HepG2 (cell line): Measurements from ENCODE around the gene TOR2A. TPM values are rescaled to one million over a fixed set of nuclear protein-coding genes. Genes with fewer than 3 reads are reported as not detected.

Experiments used
- ATAC-seq: fragments of 200-7000 bp; cut with Tn5 transposase; 3 replicates; pipeline ENCODE4 v1.9.1; 2020; ENCODE audit warnings: mild to moderate bottlenecking, moderate library complexity
- BruUV-seq: library from RNA; stranded (reverse); fragments of 400-500 nt; replicated peaks from 2 replicates; lab custom pipeline; 2021; lab: Mats Ljungman, UMichigan
- CTCF ChIA-PET: fragments of 300-600 bp; formaldehyde crosslinking; extraction: SDS; loops from one replicate; lab custom pipeline; 2021; ENCODE audit warnings: low total read pairs, inconsistent platforms, low intra/inter-chr PET ratio; lab: Yijun Ruan, JAX
- POLR2A ChIA-PET: fragments of 350-600 bp; sonication (Branson Sonifier 250); formaldehyde crosslinking; loops from one replicate; lab custom pipeline; 2020; ENCODE audit warnings: antibody characterized with exemption, inconsistent platforms; lab: Yijun Ruan, JAX
- DNase-seq: peaks from one replicate; pipeline ENCODE4 v3.0.0-alpha.2; 2015; ENCODE audit warnings: low spot score
- FAIRE-seq: peaks from 3 replicates; lab custom pipeline; 2011; peaks lifted over from hg19 to GRCh38; lab: Jason Lieb, UNC
- H2AFZ ChIP-seq: one replicate; pipeline ENCODE4 v1.6.1; 2011; ENCODE audit warnings: low read length, inconsistent platforms
- H3K27ac ChIP-seq: fragments of 300-600 bp; 3 replicates; pipeline ENCODE4 v1.8.0; 2011; ENCODE audit warnings: mixed run types, mild to moderate bottlenecking, mixed read lengths, low read length, inconsistent platforms; ENCODE audit not compliant: insufficient read depth; ENCODE audit errors: extremely low read length
- H3K27me3 ChIP-seq, 2 experiments: fragments of 200-600 bp in 1 of 2; 2 replicates in 1 of 2; 3 replicates in 1 of 2; pipeline versions ENCODE4 v1.6.0 to v1.8.0; 2011; ENCODE audit warnings: low read length in 2 of 2, mild to moderate bottlenecking in 2 of 2, moderate library complexity in 2 of 2, inconsistent platforms in 1 of 2; ENCODE audit not compliant: insufficient read depth in 2 of 2, control insufficient read depth in 1 of 2
- H3K36me3 ChIP-seq, 2 experiments: fragments of 200-600 bp in 1 of 2; replicated peaks in 1 of 2; 2 replicates in 1 of 2; 3 replicates in 1 of 2; pipeline versions ENCODE4 v1.5.1 to v1.8.0; 2011; ENCODE audit warnings: low read length in 2 of 2, inconsistent platforms in 1 of 2; ENCODE audit not compliant: insufficient read depth in 2 of 2, control insufficient read depth in 1 of 2
- H3K4me1 ChIP-seq: 2 replicates; pipeline ENCODE4 v1.5.1; 2012; ENCODE audit warnings: low read length, inconsistent platforms; ENCODE audit not compliant: insufficient read depth
- H3K4me2 ChIP-seq: 2 replicates; pipeline ENCODE4 v1.6.0; 2011; ENCODE audit warnings: low read depth, low read length, inconsistent platforms
- H3K4me3 ChIP-seq, 3 experiments: fragments of 200-600 bp in 1 of 3; sonication (generic), shearing (Covaris generic) in 1 of 3; replicated peaks in 1 of 3; 2 replicates each; pipeline ENCODE4 v1.5.1; 2011 to 2016; ENCODE audit warnings: low read length in 3 of 3, inconsistent platforms in 2 of 3, low read depth in 2 of 3, mild to moderate bottlenecking in 2 of 3, control low read depth in 1 of 3, mixed read lengths in 1 of 3; ENCODE audit not compliant: insufficient read depth in 1 of 3
- H3K79me2 ChIP-seq: one replicate; pipeline ENCODE4 v1.6.1; 2011; ENCODE audit warnings: low read length, inconsistent platforms; ENCODE audit not compliant: insufficient read depth
- H3K9ac ChIP-seq: 2 replicates; pipeline ENCODE4 v1.6.0; 2011; ENCODE audit warnings: mild to moderate bottlenecking, low read depth, low read length, inconsistent platforms; ENCODE audit not compliant: insufficient read depth
- H3K9me3 ChIP-seq: 2 replicates; pipeline ENCODE4 v1.5.1; 2012; ENCODE audit warnings: mild to moderate bottlenecking, low read length
- H4K20me1 ChIP-seq: 2 replicates; pipeline ENCODE4 v1.6.0; 2011; ENCODE audit warnings: inconsistent platforms, mild to moderate bottlenecking, low read length, moderate library complexity; ENCODE audit not compliant: insufficient read depth
- EEA1 ChIP-seq: sonication (generic); formaldehyde crosslinking; IDR thresholded peaks from 2 replicates; pipeline ENCODE4 v1.5.1; 2020; ENCODE audit warnings: mild to moderate bottlenecking, missing genetic modification reagents, borderline replicate concordance
- EP300 ChIP-seq, 3 experiments: sonication (generic) in 1 of 3; formaldehyde crosslinking in 1 of 3; IDR thresholded peaks; 2 replicates each; pipeline versions ENCODE4 v1.5.1 to v1.6.1; 2011 to 2020; ENCODE audit warnings: low read depth in 2 of 3, low read length in 2 of 3, borderline replicate concordance in 1 of 3, improper control_type of control experiment in 1 of 3, mild to moderate bottlenecking in 1 of 3, missing genetic modification reagents in 1 of 3, moderate library complexity in 1 of 3
- FOXK1 ChIP-seq: sonication (generic); formaldehyde crosslinking; IDR thresholded peaks from 2 replicates; pipeline ENCODE4 v1.4.0; 2020; ENCODE audit warnings: low read depth, missing genetic modification reagents, borderline replicate concordance
- GTF2F1 ChIP-seq: fragments of 150-350 bp; IDR thresholded peaks from 2 replicates; pipeline ENCODE4 v1.6.1; 2014; ENCODE audit warnings: low read length
- JARID2 ChIP-seq: sonication (generic); formaldehyde crosslinking; IDR thresholded peaks from 2 replicates; pipeline ENCODE4 v1.8.1; 2023; ENCODE audit warnings: missing genetic modification reagents, inconsistent platforms; ENCODE audit not compliant: insufficient replicate concordance
- KAT7 ChIP-seq: IDR thresholded peaks from 2 replicates; pipeline ENCODE4 v1.6.1; 2018; ENCODE audit warnings: borderline replicate concordance, missing compliant biosample characterization
- MTA3 ChIP-seq: sonication (generic); formaldehyde crosslinking; IDR thresholded peaks from 2 replicates; pipeline ENCODE4 v1.4.0; 2020; ENCODE audit warnings: missing genetic modification reagents
- PITX1 ChIP-seq: sonication (generic); formaldehyde crosslinking; IDR thresholded peaks from 2 replicates; pipeline ENCODE4 v1.5.1; 2020; ENCODE audit warnings: mild to moderate bottlenecking, missing genetic modification reagents
- SALL2 ChIP-seq: sonication (generic); formaldehyde crosslinking; IDR thresholded peaks from 2 replicates; pipeline ENCODE4 v1.8.1; 2023; ENCODE audit warnings: mild to moderate bottlenecking, missing genetic modification reagents, inconsistent platforms
- SAP130 ChIP-seq: IDR thresholded peaks from 2 replicates; pipeline ENCODE4 v1.6.1; 2016; ENCODE audit warnings: low read depth
- SRY ChIP-seq: sonication (generic); formaldehyde crosslinking; IDR thresholded peaks from 2 replicates; pipeline ENCODE4 v1.8.0; 2022; ENCODE audit warnings: mild to moderate bottlenecking, missing genetic modification reagents
- ZNF333 ChIP-seq: sonication (generic); formaldehyde crosslinking; IDR thresholded peaks from 2 replicates; pipeline ENCODE4 v1.4.0; 2020; ENCODE audit warnings: mild to moderate bottlenecking, missing genetic modification reagents, borderline replicate concordance
- WGBS: methylation state at CpG from one replicate; pipeline ENCODE4 v1.1.6; 2017; ENCODE audit warnings: low lambda C conversion rate; 5-methylcytosine and 5-hydroxymethylcytosine counted together
- in situ Hi-C: cut with HindIII; loops from 2 replicates; pipeline ENCODE4 v1.10.0; 2017; ENCODE audit warnings: low pct_unique_long_range_greater_than_20kb; ENCODE audit not compliant: extremely low pct_ligation_motif_present
- intact Hi-C: fragments of 100-400 bp; cut with micrococcal nuclease; formaldehyde crosslinking; loops from one replicate; pipeline ENCODE4 v1.10.0; 2022; ENCODE audit not compliant: unreplicated experiment
- polyA plus RNA-seq, 8 experiments: library from polyadenylated mRNA; depleted of rRNA in 3 of 8; stranded (reverse) in 7 of 8; unstranded in 1 of 8; fragments of >200 nt; fragmentation: Illumina TruSeq in 4 of 8; extraction: Trizol in 4 of 8; gene quantifications; 2 replicates each; pipeline versions ENCODE4 v1.2.1 to v1.2.3, GENCODE V29; 2011 to 2016; ENCODE audit warnings: low read depth in 4 of 8, missing spikeins in 1 of 8, mixed read lengths in 1 of 8; ENCODE audit not compliant: insufficient read depth in 1 of 8
- total RNA-seq, 5 experiments: library from RNA; depleted of rRNA; stranded (reverse); fragments of >200 nt; fragmentation: Illumina TruSeq; extraction: Trizol; gene quantifications; 2 replicates each; pipeline ENCODE4 v1.2.3, GENCODE V29; 2016; ENCODE audit warnings: low read depth in 1 of 5
- TF ChIP-seq, protein P1 (sequence below): sonication (generic); formaldehyde crosslinking; IDR thresholded peaks from 2 replicates; pipeline ENCODE4 v1.4.0; 2020; ENCODE audit warnings: missing genetic modification reagents
- TF ChIP-seq, protein P2 (sequence below): sonication (generic); formaldehyde crosslinking; IDR thresholded peaks from 2 replicates; pipeline ENCODE4 v1.4.0; 2020; ENCODE audit warnings: missing genetic modification reagents, borderline replicate concordance
- TF ChIP-seq, protein P3 (sequence below): sonication (generic); formaldehyde crosslinking; conservative IDR thresholded peaks from 2 replicates; pipeline ENCODE4 v1.8.1; 2023; ENCODE audit warnings: missing genetic modification reagents
- TF ChIP-seq, protein P4 (sequence below): IDR thresholded peaks from 2 replicates; pipeline ENCODE4 v1.6.1; 2016
- TF ChIP-seq, protein P5 (sequence below): sonication (generic); formaldehyde crosslinking; IDR thresholded peaks from 2 replicates; pipeline ENCODE4 v1.5.1; 2020; ENCODE audit warnings: missing genetic modification reagents, mild to moderate bottlenecking, borderline replicate concordance

Gene TOR2A
- total and polyA plus RNA-seq, 2 of the 13 experiments (the other 11 are each of a cell fraction or from before 2014, with no cell fraction given): 3.5 to 7.2 TPM

DNA sequence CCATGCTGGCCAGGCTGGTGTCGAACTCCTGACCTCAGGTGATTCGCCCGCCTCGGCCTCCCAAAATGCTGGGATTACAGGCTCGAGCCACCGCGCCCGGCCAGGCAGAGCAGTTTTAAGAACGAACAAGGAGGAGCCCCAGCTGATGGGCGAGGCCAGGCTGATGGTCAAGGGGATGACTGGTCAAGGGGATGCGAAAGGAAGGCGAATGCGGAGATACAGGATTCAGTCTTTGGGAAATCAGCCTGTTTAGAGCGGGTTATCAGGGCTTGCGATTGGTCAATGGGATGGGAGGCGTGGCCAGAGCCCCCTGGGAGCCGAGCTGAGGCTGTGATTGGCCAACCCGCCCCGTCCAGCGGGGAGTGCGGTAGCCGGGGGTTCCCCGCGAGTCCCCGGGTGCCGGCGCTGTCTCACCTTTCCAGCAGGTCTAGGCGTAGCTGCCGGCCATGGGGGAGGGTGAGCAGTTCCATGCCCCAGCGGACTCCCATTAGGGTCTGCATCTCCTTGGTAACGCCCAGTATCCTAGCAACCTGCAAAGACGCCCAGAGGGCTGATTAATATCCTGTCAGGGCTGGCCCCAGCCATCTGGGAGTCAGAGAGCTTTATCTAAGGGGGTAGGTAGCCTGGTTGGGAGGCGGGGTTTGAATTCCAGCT lies 7.5 kb upstream of the TOR2A start:
- Histone ChIP-seq H3K4me1 (peaks cover 22% of the 10 kb centered on the region), H3K9ac (no peak overlapping the region), H3K79me2 (no peaks in the 10 kb centered on the region), H3K27me3 (peaks cover 5 to 55% of the 10 kb centered on the region in 2 experiments; a peak in 4 of 5 replicates), H3K9me3 (no peaks in the 10 kb centered on the region), H3K27ac (no peak overlapping the region), H4K20me1 (no peaks in the 10 kb centered on the region), H3K4me2 (no peak overlapping the region), H3K4me3 (no peak overlapping the region), H2AFZ (no peak overlapping the region), H3K36me3 (no peaks in the 10 kb centered on the region)
- intact Hi-C loops: no loop called here
- ATAC-seq (peak; percentile 9; the same call in 1 of the 3 replicates), FAIRE-seq (no peak), DNase-seq (no peak)
- 41% methylated on average over 30 of the region's 33 CpGs for WGBS
- ChIA-PET CTCF (no interaction called here), POLR2A (no interaction called here)
- in situ Hi-C loops: no loop called here
- BruUV-seq: no TSS peak
- TF ChIP-seq EEA1 (CRISPR knock-in tag) (no peak), JARID2 (no peak), SALL2 (no peak), GTF2F1 (no peak), ZNF333 (CRISPR knock-in tag) (no peak), SAP130 (no peak), KAT7 (CRISPR knock-in tag) (no peak), MTA3 (no peak), FOXK1 (CRISPR knock-in tag) (no peak), PITX1 (CRISPR knock-in tag) (no peak), SRY (CRISPR knock-in tag) (no peak), EP300 (IDR thresholded peaks at IDR 0.05; ENCODE audit: low read depth in 2 of 2, low read length in 2 of 2) (no peak), EP300 (CRISPR knock-in tag; IDR thresholded peaks at IDR 0.05; ENCODE audit: borderline replicate concordance) (no peak)
- TF ChIP-seq, protein P1, sequence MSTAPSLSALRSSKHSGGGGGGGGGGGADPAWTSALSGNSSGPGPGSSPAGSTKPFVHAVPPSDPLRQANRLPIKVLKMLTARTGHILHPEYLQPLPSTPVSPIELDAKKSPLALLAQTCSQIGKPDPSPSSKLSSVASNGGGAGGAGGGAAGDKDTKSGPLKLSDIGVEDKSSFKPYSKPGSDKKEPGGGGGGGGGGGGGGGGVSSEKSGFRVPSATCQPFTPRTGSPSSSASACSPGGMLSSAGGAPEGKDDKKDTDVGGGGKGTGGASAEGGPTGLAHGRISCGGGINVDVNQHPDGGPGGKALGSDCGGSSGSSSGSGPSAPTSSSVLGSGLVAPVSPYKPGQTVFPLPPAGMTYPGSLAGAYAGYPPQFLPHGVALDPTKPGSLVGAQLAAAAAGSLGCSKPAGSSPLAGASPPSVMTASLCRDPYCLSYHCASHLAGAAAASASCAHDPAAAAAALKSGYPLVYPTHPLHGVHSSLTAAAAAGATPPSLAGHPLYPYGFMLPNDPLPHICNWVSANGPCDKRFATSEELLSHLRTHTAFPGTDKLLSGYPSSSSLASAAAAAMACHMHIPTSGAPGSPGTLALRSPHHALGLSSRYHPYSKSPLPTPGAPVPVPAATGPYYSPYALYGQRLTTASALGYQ (CRISPR knock-in tag): no peak
- TF ChIP-seq, protein P2, sequence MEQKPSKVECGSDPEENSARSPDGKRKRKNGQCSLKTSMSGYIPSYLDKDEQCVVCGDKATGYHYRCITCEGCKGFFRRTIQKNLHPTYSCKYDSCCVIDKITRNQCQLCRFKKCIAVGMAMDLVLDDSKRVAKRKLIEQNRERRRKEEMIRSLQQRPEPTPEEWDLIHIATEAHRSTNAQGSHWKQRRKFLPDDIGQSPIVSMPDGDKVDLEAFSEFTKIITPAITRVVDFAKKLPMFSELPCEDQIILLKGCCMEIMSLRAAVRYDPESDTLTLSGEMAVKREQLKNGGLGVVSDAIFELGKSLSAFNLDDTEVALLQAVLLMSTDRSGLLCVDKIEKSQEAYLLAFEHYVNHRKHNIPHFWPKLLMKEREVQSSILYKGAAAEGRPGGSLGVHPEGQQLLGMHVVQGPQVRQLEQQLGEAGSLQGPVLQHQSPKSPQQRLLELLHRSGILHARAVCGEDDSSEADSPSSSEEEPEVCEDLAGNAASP (CRISPR knock-in tag): no peak
- TF ChIP-seq, protein P3, sequence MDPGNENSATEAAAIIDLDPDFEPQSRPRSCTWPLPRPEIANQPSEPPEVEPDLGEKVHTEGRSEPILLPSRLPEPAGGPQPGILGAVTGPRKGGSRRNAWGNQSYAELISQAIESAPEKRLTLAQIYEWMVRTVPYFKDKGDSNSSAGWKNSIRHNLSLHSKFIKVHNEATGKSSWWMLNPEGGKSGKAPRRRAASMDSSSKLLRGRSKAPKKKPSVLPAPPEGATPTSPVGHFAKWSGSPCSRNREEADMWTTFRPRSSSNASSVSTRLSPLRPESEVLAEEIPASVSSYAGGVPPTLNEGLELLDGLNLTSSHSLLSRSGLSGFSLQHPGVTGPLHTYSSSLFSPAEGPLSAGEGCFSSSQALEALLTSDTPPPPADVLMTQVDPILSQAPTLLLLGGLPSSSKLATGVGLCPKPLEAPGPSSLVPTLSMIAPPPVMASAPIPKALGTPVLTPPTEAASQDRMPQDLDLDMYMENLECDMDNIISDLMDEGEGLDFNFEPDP (CRISPR knock-in tag): no peak
- TF ChIP-seq, protein P4, sequence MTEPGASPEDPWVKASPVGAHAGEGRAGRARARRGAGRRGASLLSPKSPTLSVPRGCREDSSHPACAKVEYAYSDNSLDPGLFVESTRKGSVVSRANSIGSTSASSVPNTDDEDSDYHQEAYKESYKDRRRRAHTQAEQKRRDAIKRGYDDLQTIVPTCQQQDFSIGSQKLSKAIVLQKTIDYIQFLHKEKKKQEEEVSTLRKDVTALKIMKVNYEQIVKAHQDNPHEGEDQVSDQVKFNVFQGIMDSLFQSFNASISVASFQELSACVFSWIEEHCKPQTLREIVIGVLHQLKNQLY (CRISPR knock-in tag): no peak
- TF ChIP-seq, protein P5, sequence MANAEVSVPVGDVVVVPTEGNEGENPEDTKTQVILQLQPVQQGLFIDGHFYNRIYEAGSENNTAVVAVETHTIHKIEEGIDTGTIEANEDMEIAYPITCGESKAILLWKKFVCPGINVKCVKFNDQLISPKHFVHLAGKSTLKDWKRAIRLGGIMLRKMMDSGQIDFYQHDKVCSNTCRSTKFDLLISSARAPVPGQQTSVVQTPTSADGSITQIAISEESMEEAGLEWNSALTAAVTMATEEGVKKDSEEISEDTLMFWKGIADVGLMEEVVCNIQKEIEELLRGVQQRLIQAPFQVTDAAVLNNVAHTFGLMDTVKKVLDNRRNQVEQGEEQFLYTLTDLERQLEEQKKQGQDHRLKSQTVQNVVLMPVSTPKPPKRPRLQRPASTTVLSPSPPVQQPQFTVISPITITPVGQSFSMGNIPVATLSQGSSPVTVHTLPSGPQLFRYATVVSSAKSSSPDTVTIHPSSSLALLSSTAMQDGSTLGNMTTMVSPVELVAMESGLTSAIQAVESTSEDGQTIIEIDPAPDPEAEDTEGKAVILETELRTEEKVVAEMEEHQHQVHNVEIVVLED: no peak
